HG03025 (cell line): Measurements from ENCODE around the gene BTAF1.
A peak's percentile ranks its signal among the peaks of the same experiment; 100 is the strongest.

ENCODE experiments used
- ATAC-seq: cut with Tn5 transposase; IDR thresholded peaks from one replicate; pipeline ENCODE4 v1.9.1; 2021; ENCODE audit warnings: mild to moderate bottlenecking, moderate library complexity; ENCODE audit not compliant: unreplicated experiment, low FRiP score

The BTAF1 gene

GRCh38 chr10:91907914-91908336 is 15.6 kb upstream of the BTAF1 start:
- no peak for ATAC-seq

GRCh38 chr10:91908337-91909116 is 15.0 kb upstream of the BTAF1 start:
- peak; percentile 82 for ATAC-seq

- ATAC-seq: no peak
These were observed 14.4 kb upstream of the BTAF1 start, which contains the start of gene FGFBP3 for GRCh38 chr10:91909117-91909677. Gene FGFBP3 (minus strand): TSS chr10:91909486. CDS start chr10:91908969, 517 bp downstream.

GRCh38 chr10:91910467-91910866 is 13.1 kb upstream of the BTAF1 start:
- ATAC-seq: no peak

DNA sequence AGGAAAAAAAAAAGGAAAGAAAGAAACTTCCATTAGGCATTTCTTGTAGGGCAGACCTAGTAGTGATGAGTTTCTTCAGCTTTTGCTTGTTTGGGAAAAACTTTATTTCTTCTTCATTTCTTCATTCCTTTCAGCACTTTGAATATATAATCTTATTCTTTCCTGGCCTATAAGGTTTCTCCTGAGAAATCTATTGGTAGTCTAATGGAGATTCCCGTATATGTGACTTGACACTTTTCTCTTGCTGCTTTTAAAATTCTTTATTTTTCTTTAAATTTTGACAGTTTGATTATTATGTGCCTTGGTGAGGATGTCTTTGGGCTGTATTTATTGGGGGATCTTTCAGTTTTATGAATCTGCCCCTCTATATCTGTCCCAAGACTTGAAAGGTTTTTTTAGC is 3.9 kb upstream of the BTAF1 start:
- no peak for ATAC-seq

DNA sequence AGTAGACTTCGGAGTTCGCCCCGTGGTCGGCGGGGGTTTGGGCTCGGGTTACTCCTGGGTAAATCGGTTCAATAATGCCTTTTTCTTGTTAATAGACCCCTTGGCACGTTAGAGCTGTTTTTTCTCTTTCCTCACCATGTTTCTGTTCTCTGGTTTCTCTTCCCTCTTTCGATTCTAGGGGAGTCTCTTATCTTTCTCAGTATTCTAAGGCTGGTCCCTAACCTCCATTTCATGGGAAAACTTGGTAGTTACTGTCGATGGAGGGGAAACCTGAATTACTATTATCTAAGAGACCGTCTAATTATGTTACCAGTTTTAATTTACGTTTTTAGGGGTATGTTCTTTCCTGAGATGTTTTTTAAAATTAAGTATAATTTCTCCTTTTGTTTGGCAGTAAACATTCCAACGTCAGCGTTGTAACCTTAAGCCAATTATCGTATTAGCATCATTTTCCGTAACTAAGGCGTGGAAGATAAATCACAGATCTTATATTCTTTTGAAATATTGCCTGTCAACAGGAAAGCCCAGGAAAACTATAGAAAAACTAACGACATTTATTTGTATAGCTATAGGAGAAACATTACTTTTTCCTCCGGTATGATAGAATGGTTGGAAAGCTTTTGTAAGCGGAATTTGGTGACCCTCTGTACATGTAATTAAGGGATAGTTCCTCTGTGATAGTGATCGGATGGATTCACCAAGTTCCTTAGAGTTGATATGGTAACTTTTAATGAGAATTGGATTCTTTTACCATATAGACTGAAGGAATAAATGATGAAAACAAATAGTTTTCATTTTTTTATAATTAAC is 847 bp downstream of the BTAF1 start:
- peak; percentile 35 for ATAC-seq

DNA sequence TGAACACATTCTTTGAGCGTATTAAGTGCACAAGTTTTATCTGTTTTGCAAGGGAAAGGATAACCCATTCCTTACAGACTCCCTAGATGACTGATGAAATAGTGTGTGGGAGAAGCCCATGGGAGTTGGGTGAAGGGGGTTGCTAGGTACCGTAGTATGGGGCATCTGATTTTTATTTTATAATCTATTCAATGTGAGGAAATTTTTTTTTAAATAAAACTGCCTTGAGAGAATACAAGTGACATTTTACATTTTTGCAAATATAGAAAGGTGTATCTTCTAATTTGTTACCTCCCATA is 1.4 kb downstream of the BTAF1 start:
- ATAC-seq: no peak

GRCh38 chr10:91930939-91931338 is 7.4 kb downstream of the BTAF1 start:
- no peak for ATAC-seq

GRCh38 chr10:91931526-91932190 is 8.1 kb downstream of the BTAF1 start:
- ATAC-seq: no peak

GRCh38 chr10:91932737-91933136 is 9.2 kb downstream of the BTAF1 start:
- ATAC-seq: no peak

DNA sequence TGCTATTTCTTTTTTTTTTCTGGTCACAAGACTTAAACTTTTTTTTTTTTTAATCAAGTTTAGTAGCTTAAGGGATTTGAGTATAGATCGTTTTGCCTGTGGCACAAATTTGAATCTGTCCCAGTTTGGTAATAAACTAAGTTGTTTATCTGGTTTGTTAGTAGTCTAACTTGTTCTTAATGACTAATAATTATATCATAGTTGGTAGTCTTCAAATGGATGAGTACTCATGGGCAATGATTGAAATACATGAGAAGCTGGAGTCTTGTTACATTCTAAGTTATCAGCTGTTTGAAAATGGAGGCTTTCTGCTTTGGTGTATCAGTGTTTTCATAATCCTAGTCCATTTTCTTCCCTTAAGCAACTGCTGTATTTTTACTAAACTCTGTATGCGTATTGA is 12.3 kb downstream of the BTAF1 start:
- no peak for ATAC-seq

GRCh38 chr10:91939653-91940052 is 16.1 kb downstream of the BTAF1 start:
- no peak for ATAC-seq

GRCh38 chr10:91941426-91941825 is 17.9 kb downstream of the BTAF1 start:
- no peak for ATAC-seq

DNA sequence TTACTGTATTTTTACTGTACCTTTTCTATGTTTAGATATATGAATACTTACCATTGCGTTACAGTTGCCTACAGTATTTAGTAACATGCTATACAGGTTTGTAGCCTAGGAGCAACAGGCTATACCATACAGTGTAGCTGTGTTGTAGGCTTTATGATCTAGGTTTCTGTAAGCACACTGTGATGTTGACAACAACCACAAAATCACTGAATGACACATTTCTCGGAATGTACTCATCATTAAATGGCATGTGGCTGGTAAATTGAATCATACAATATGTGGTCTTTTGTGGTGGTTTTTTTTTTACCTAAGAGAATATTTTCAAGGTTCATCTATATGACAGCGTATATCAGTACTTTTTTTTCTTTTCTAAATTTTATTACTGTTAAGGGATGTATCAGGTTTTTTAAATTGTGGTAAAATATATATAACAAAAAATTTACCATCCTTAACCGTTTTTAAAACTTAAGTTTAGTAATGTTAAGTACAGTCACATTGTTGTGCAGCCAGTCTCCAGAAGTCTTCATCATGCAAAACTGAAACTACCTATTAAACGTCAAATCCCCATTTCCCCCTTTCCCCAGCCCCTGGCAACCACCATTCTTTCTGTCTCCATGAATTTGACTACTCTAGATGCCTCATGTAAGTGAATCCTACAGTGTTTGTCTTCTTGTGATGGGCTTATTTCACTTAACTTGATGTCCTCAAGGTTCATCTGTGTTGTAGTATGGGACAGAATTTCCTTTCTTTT is 21.5 kb downstream of the BTAF1 start:
- ATAC-seq: no peak

GRCh38 chr10:91953600-91954160 is 30.1 kb downstream of the BTAF1 start:
- no peak for ATAC-seq

- ATAC-seq: no peak
These were observed 31.5 kb downstream of the BTAF1 start for GRCh38 chr10:91955114-91955513.

DNA sequence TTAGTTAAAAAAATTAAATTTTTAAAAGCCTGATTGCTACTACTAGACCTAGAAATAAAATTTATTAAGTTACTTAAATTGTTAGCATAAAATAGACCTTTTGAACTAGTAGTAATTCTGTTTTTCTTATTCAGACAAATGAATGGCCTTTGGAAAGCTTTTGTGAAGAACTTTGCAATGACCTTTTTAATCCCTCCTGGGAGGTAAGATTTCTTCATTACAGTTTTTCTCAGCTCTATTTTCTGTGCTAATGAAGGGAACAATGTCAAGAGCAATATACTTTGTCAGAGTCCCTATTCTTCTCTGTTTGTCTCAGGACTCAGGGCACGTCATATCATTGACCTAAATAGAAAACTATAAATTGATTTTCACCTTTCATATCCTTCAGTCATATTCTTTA is 33.5 kb downstream of the BTAF1 start:
- ATAC-seq: no peak

GRCh38 chr10:91969297-91969696 is 45.7 kb downstream of the BTAF1 start:
- no peak for ATAC-seq

GRCh38 chr10:91974960-91975359 is 51.4 kb downstream of the BTAF1 start:
- ATAC-seq: no peak

GRCh38 chr10:91975438-91975837 is 51.9 kb downstream of the BTAF1 start:
- ATAC-seq: no peak
